GM19372 (cell line): ENCODE data around the gene FAM83D.
A peak's percentile ranks its signal among the peaks of the same experiment; 100 is the strongest.

Experiments
- ATAC-seq: cut with Tn5 transposase; IDR thresholded peaks from one replicate; pipeline ENCODE4 v1.9.1; 2021; ENCODE audit warnings: mild to moderate bottlenecking, low read depth, moderate library complexity; ENCODE audit not compliant: unreplicated experiment

FAM83D gene

GRCh38 chr20:38926142-38926933 is at the start of gene FAM83D:
FAM83D (plus strand) TSS chr20:38926417; CDS start chr20:38926443, 26 bp downstream.
- ATAC-seq, result peak; percentile 86

- ATAC-seq, result no peak
Measured at GRCh38 chr20:38877483-38877882, 48.7 kb upstream of the FAM83D start.

GRCh38 chr20:38878866-38879265 is 47.4 kb upstream of the FAM83D start:
- no peak for ATAC-seq

- no peak for ATAC-seq
Measured at GRCh38 chr20:38880952-38881735, 45.1 kb upstream of the FAM83D start.

GRCh38 chr20:38881806-38882440 is 44.3 kb upstream of the FAM83D start:
- ATAC-seq, result no peak

- ATAC-seq, result no peak
Measured at GRCh38 chr20:38882600-38882999, 43.6 kb upstream of the FAM83D start.

- no peak for ATAC-seq
Measured at GRCh38 chr20:38883081-38883980, 42.9 kb upstream of the FAM83D start.

GRCh38 chr20:38883981-38884733 is 42.1 kb upstream of the FAM83D start:
- no peak for ATAC-seq

- ATAC-seq, result no peak
Measured at GRCh38 chr20:38885357-38885756, 40.9 kb upstream of the FAM83D start.

- ATAC-seq, result no peak
Measured at GRCh38 chr20:38888059-38888831, 38.0 kb upstream of the FAM83D start.

GRCh38 chr20:38889050-38889449 is 37.2 kb upstream of the FAM83D start:
- ATAC-seq, result no peak

- no peak for ATAC-seq
Measured at GRCh38 chr20:38889792-38890496, 36.3 kb upstream of the FAM83D start.

- no peak for ATAC-seq
Measured at GRCh38 chr20:38890497-38890818, 35.8 kb upstream of the FAM83D start.

- peak; percentile 53 for ATAC-seq
Measured at GRCh38 chr20:38892091-38892981, 33.9 kb upstream of the FAM83D start.

GRCh38 chr20:38893056-38893564 is 33.1 kb upstream of the FAM83D start:
- peak; percentile 20 for ATAC-seq

GRCh38 chr20:38893565-38894090 is 32.6 kb upstream of the FAM83D start:
- ATAC-seq, result no peak
